HEK293T (cell line): Measurements from ENCODE around the gene LUM.

Source experiments
- CTCF ChIA-PET: fragments of 350-600 bp; formaldehyde crosslinking; extraction: SDS; loops from one replicate; lab custom pipeline; 2021; ENCODE audit warnings: antibody characterized with exemption, inconsistent platforms; lab: Yijun Ruan, JAX
- POLR2A ChIA-PET: fragments of 350-600 bp; formaldehyde crosslinking; extraction: SDS; loops from one replicate; lab custom pipeline; 2020; ENCODE audit warnings: antibody characterized with exemption, inconsistent platforms; lab: Yijun Ruan, JAX
- DNase-seq: peaks from one replicate; pipeline ENCODE4 v3.0.0; 2012; ENCODE audit warnings: mixed read lengths; ENCODE audit errors: extremely low spot score
- ARNT ChIP-seq: fragments of 450-650 bp; IDR thresholded peaks from 2 replicates; pipeline ENCODE4 v1.6.1; 2017; ENCODE audit warnings: mild to moderate bottlenecking
- BHLHE40 ChIP-seq: fragments of 450-650 bp; IDR thresholded peaks from 2 replicates; pipeline ENCODE4 v1.6.1; 2016; ENCODE audit warnings: mild to moderate bottlenecking, moderate library complexity, borderline replicate concordance
- CTBP1 ChIP-seq: fragments of 450-650 bp; IDR thresholded peaks from 2 replicates; pipeline ENCODE4 v1.6.1; 2016; ENCODE audit warnings: borderline replicate concordance
- ELF4 ChIP-seq: fragments of 450-650 bp; IDR thresholded peaks from 2 replicates; pipeline ENCODE4 v1.6.1; 2017; ENCODE audit warnings: antibody characterized with exemption
- FOXA1 ChIP-seq: fragments of 450-650 bp; IDR thresholded peaks from 2 replicates; pipeline ENCODE4 v1.6.1; 2016; ENCODE audit warnings: mild to moderate bottlenecking
- FOXK2 ChIP-seq: fragments of 450-650 bp; IDR thresholded peaks from 2 replicates; pipeline ENCODE4 v1.6.1; 2016; ENCODE audit warnings: mild to moderate bottlenecking
- FOXM1 ChIP-seq: fragments of 450-650 bp; IDR thresholded peaks from 2 replicates; pipeline ENCODE4 v1.6.1; 2017; ENCODE audit warnings: mild to moderate bottlenecking, borderline replicate concordance
- HDGF ChIP-seq: fragments of 450-650 bp; IDR thresholded peaks from 2 replicates; pipeline ENCODE4 v1.6.1; 2017; ENCODE audit warnings: antibody characterized with exemption, borderline replicate concordance
- L3MBTL2 ChIP-seq: fragments of 450-650 bp; conservative IDR thresholded peaks from 2 replicates; pipeline ENCODE4 v1.6.1; 2016; ENCODE audit warnings: mild to moderate bottlenecking
- LEF1 ChIP-seq: fragments of 450-650 bp; IDR thresholded peaks from 2 replicates; pipeline ENCODE4 v1.6.1; 2017; ENCODE audit warnings: mild to moderate bottlenecking, borderline replicate concordance
- NFRKB ChIP-seq: fragments of 450-650 bp; IDR thresholded peaks from 2 replicates; pipeline ENCODE4 v1.6.1; 2016; ENCODE audit warnings: mild to moderate bottlenecking, moderate library complexity
- SP1 ChIP-seq: fragments of 450-650 bp; IDR thresholded peaks from 2 replicates; pipeline ENCODE4 v1.6.1; 2017
- SUZ12 ChIP-seq: fragments of 450-650 bp; IDR thresholded peaks from 2 replicates; pipeline ENCODE4 v1.6.1; 2016; ENCODE audit warnings: mild to moderate bottlenecking
- TARDBP ChIP-seq: fragments of 450-650 bp; IDR thresholded peaks from 2 replicates; pipeline ENCODE4 v1.6.1; 2016
- ZNF384 ChIP-seq: fragments of 450-650 bp; IDR thresholded peaks from 2 replicates; pipeline ENCODE4 v1.6.1; 2016
- TF ChIP-seq, protein P1 (sequence below): fragments of 450-650 bp; IDR thresholded peaks from 2 replicates; pipeline ENCODE4 v1.6.1; 2016

The LUM gene

DNA sequence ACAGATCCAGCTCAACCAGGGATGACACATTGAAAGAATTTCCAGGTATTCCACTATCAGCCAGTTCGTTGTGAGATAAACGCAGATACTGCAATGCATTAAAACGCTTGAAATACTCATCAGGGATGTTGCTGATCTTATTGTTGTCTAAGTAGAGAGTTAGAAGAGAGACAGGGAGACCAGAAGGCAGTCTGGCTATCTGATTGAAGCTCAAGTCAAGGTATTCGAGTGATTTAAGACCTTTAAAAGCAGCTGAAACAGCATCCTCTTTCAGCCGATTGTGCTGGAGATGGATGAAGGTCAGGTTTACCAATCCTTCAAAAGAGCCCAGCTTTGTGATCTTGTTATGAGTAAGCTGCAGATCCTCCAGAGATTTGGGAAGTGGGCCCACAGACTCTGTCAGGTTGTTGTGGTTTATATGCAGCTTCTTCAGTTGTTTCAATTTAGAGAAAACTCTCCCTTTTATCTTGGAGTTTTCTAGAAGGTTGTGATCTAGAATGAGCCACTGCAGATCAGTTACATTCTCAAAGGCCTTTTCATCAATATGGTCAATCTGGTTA is 3.0 kb downstream of the LUM start:
- CTCF ChIA-PET, result interaction anchor here (0.6 to 1.3 kb wide), 5 partner anchors 29 to 159 kb away, joined by 3 to 4 read pairs (median 3); no protein-coding TSS in a partner anchor
- POLR2A ChIA-PET, result no interaction called here
- no peak for TF ChIP-seq CTBP1
- TF ChIP-seq FOXA1, result no peak
- no peak for TF ChIP-seq TARDBP
- TF ChIP-seq FOXK2, result no peak
- no peak for TF ChIP-seq NFRKB
- TF ChIP-seq HDGF, result no peak
- no peak for TF ChIP-seq ARNT
- TF ChIP-seq BHLHE40, result no peak
- TF ChIP-seq SUZ12, result no peak
- no peak for TF ChIP-seq ELF4
- TF ChIP-seq, protein P1, sequence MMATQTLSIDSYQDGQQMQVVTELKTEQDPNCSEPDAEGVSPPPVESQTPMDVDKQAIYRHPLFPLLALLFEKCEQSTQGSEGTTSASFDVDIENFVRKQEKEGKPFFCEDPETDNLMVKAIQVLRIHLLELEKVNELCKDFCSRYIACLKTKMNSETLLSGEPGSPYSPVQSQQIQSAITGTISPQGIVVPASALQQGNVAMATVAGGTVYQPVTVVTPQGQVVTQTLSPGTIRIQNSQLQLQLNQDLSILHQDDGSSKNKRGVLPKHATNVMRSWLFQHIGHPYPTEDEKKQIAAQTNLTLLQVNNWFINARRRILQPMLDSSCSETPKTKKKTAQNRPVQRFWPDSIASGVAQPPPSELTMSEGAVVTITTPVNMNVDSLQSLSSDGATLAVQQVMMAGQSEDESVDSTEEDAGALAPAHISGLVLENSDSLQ, result no peak
- TF ChIP-seq FOXM1, result no peak
- TF ChIP-seq ZNF384, result no peak
- TF ChIP-seq L3MBTL2, result no peak
- DNase-seq, result no peak

GRCh38 chr12:91106283-91106682 is 5.0 kb downstream of the LUM start:
- CTCF ChIA-PET, result no interaction called here
- POLR2A ChIA-PET, result no interaction called here
- DNase-seq, result no peak
- TF ChIP-seq SP1 (no peak), TARDBP (no peak), ELF4 (no peak), LEF1 (no peak)

DNA sequence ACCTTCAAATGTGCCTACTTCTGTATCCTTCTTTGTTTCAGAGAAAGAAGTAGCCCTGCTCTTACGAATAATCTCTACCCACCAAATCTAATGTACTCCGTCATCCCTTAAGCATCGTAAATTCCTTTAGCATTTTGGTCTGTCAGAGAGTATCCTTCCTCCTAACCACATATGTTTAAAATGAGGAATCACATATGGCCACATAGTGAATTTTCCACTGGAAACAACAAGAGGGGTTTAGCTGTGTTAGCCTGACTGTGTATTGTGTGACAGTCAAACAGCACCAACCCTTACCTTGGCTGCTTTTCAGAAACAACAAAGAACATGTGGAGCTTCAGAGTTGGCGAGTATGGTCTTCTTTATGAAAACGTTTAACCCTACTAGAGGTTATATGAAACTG is 5.5 kb downstream of the LUM start:
- CTCF ChIA-PET, result no interaction called here
- DNase-seq, result no peak
- POLR2A ChIA-PET, result no interaction called here
- TF ChIP-seq CTBP1 (no peak), LEF1 (no peak), FOXK2 (no peak), TARDBP (no peak), ELF4 (no peak), ZNF384 (no peak), ARNT (no peak), BHLHE40 (no peak), NFRKB (no peak), L3MBTL2 (no peak), FOXM1 (no peak), HDGF (no peak)
- TF ChIP-seq, protein P1, result no peak

- no peak for DNase-seq
- ChIA-PET CTCF (interaction anchor here (0.5 kb wide), 1 partner anchor 578 kb away, joined by 3 read pairs; no protein-coding TSS in a partner anchor), POLR2A (no interaction called here)
- TF ChIP-seq HDGF, result no peak
- no peak for TF ChIP-seq SUZ12
- TF ChIP-seq, protein P1, result no peak
- no peak for TF ChIP-seq FOXK2
- no peak for TF ChIP-seq TARDBP
- no peak for TF ChIP-seq FOXA1
- no peak for TF ChIP-seq NFRKB
- TF ChIP-seq CTBP1, result no peak
- TF ChIP-seq ARNT, result no peak
Observed at GRCh38 chr12:91104812-91105466, 6.4 kb downstream of the LUM start.

- ChIA-PET POLR2A (no interaction called here), CTCF (no interaction called here)
- DNase-seq, result no peak
- TF ChIP-seq CTBP1, result no peak
- no peak for TF ChIP-seq L3MBTL2
- TF ChIP-seq SUZ12, result no peak
- TF ChIP-seq ELF4, result no peak
Observed at GRCh38 chr12:91103624-91104023, 7.7 kb downstream of the LUM start.

DNA sequence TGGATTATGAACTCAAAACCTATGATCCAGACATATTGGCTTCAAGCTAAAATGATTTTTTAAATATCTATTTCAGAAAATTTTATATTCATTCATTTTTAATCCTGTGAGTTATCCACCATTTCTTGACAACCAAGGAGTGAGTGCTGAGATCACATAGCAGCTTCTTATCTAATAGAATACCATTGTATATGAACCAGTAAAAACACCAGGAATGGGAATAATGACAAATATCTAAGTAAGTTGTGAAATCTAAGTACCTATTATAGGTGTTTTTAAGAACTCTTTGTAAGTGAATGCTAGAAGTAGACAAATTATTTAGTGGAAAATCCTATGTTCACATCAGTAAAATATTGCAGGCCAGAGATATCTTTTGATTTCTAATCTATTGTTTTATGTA is 8.2 kb downstream of the LUM start:
- ChIA-PET POLR2A (no interaction called here), CTCF (no interaction called here)
- TF ChIP-seq TARDBP (no peak), FOXM1 (no peak), ZNF384 (no peak)
- TF ChIP-seq, protein P1, result no peak
- DNase-seq, result no peak

- TF ChIP-seq LEF1, result no peak
- no peak for TF ChIP-seq FOXM1
- TF ChIP-seq SUZ12, result no peak
- no peak for TF ChIP-seq L3MBTL2
- no peak for TF ChIP-seq ARNT
- TF ChIP-seq FOXA1, result no peak
- no peak for TF ChIP-seq TARDBP
- TF ChIP-seq BHLHE40, result no peak
- no peak for TF ChIP-seq ZNF384
- TF ChIP-seq SP1, result no peak
- no peak for TF ChIP-seq CTBP1
- no peak for TF ChIP-seq FOXK2
- TF ChIP-seq ELF4, result no peak
- TF ChIP-seq, protein P1, result no peak
- no peak for TF ChIP-seq NFRKB
- ChIA-PET POLR2A (no interaction called here), CTCF (no interaction called here)
- DNase-seq, result no peak
Observed at GRCh38 chr12:91100906-91101305, 10.4 kb downstream of the LUM start.
